ENCODE results near the gene TAOK3.
"Not testable (repeated sequence)": the region's sequence is repeated elsewhere in the genome, so short reads cannot be mapped to it uniquely, and the experiment has no call there.

Gene TAOK3

DNA sequence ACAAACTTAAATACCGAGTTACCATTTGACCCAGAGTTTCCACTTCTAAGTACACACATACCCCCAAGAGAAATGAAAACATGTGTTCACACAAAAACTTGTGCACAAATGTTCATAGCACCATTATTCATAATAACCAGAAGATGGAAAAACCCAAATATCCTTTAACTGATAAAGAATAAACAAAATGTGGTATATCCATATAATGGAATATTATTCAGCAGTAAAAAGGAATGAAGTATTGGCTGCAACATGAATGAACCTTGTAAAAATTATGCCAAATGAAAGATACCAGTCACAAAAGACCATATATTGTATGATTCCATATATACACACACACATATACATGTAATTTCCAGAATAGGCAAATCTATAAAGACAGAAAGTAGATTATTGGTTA lies 116.4 kb downstream of the TAOK3 start:
- TF ChIP-seq, protein P1, sequence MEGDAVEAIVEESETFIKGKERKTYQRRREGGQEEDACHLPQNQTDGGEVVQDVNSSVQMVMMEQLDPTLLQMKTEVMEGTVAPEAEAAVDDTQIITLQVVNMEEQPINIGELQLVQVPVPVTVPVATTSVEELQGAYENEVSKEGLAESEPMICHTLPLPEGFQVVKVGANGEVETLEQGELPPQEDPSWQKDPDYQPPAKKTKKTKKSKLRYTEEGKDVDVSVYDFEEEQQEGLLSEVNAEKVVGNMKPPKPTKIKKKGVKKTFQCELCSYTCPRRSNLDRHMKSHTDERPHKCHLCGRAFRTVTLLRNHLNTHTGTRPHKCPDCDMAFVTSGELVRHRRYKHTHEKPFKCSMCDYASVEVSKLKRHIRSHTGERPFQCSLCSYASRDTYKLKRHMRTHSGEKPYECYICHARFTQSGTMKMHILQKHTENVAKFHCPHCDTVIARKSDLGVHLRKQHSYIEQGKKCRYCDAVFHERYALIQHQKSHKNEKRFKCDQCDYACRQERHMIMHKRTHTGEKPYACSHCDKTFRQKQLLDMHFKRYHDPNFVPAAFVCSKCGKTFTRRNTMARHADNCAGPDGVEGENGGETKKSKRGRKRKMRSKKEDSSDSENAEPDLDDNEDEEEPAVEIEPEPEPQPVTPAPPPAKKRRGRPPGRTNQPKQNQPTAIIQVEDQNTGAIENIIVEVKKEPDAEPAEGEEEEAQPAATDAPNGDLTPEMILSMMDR (IDR thresholded peaks at IDR 0.05; ENCODE audit: low read depth, low read length, poor library complexity, severe bottlenecking) = no peak
- TF ChIP-seq EZH2phosphoT487 (IDR thresholded peaks at IDR 0.05; ENCODE audit: borderline replicate concordance, low read length) = no peak
- Histone ChIP-seq H3K9me3 (ENCODE audit: control insufficient read depth, insufficient read depth, low read length) (no peaks in the 10 kb centered on the region), H3K27ac (ENCODE audit: low read depth, low read length) (no peak overlapping the region), H3K9me2 (replicated peaks; ENCODE audit: control insufficient read depth, low read length) (no peaks in the 10 kb centered on the region), H3K4me1 (ENCODE audit: control insufficient read depth, low read length) (no peaks in the 10 kb centered on the region), H3K79me2 (ENCODE audit: control insufficient read depth, low read length) (peaks cover 8% of the 10 kb centered on the region; the same call in 1 of the 2 replicates), H3F3A (ENCODE audit: control insufficient read depth, insufficient read depth) (no peaks in the 10 kb centered on the region), H3K4me2 (ENCODE audit: low read length) (no peak overlapping the region), H3K36me3 (ENCODE audit: control insufficient read depth, low read length) (peaks cover 21% of the 10 kb centered on the region), H4K20me1 (ENCODE audit: control insufficient read depth, insufficient read depth, low read depth, low read length) (no peaks in the 10 kb centered on the region), H3K4me3 (ENCODE audit: low read length) (no peak overlapping the region), H3K27me3 (ENCODE audit: control insufficient read depth, low read length) (no peaks in the 10 kb centered on the region)

DNA sequence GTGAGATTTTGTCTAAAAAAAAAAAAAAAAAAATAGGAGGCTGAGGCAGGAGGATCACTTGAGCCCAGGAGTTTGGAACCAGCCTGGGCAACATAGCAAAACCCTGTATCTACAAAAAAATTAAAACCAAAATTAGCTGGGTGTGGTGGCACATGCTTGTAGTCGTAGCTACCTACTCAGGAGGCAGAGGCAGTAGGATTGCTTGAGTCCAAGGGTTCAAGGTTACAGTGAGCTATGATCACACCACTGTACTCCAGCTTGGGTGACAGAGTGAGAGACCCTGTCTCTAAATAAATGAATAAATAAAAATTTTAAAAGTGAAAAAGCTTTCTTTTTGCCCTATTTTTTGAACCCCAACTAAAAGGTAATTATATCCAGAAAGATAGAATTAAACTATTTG lies 123.2 kb downstream of the TAOK3 start:
- TF ChIP-seq, protein P1 (IDR thresholded peaks at IDR 0.05; ENCODE audit: low read depth, low read length, poor library complexity, severe bottlenecking) = no peak
- no peak for TF ChIP-seq EZH2phosphoT487 (IDR thresholded peaks at IDR 0.05; ENCODE audit: borderline replicate concordance, low read length)
- H3K27me3 ChIP-seq (ENCODE audit: control insufficient read depth, low read length) = no peaks in the 10 kb centered on the region
- H4K20me1 ChIP-seq (ENCODE audit: control insufficient read depth, insufficient read depth, low read depth, low read length) = no peaks in the 10 kb centered on the region
- no peaks in the 10 kb centered on the region for H3K4me1 ChIP-seq (ENCODE audit: control insufficient read depth, low read length)
- H3F3A ChIP-seq (ENCODE audit: control insufficient read depth, insufficient read depth) = no peaks in the 10 kb centered on the region
- H3K27ac ChIP-seq (ENCODE audit: low read depth, low read length) = no peak overlapping the region
- H3K9me3 ChIP-seq (ENCODE audit: control insufficient read depth, insufficient read depth, low read length) = no peaks in the 10 kb centered on the region
- H3K36me3 ChIP-seq (ENCODE audit: control insufficient read depth, low read length) = peaks cover 7% of the 10 kb centered on the region
- H3K4me2 ChIP-seq (ENCODE audit: low read length) = no peak overlapping the region
- H3K79me2 ChIP-seq (ENCODE audit: control insufficient read depth, low read length) = no peaks in the 10 kb centered on the region
- no peak overlapping the region for H3K4me3 ChIP-seq (ENCODE audit: low read length)
- no peaks in the 10 kb centered on the region for H3K9me2 ChIP-seq (replicated peaks; ENCODE audit: control insufficient read depth, low read length)

DNA sequence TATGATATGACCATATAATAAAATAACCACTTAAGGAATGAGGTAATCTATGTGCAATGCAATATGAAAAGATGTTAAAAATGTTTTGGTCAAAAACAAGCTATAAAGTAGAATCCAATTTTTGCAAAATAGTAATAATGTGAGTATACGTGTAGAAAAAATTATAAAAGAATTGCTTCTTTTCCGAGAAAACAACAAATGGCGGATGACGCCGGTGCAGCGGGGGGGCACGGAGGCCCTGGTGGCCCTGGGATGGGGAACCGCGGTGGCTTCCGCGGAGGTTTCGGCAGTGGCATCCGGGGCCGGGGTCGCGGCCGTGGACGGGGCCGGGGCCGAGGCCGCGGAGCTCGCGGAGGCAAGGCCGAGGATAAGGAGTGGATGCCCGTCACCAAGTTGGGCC lies 126.8 kb downstream of the TAOK3 start:
- H3K9me3 ChIP-seq (ENCODE audit: control insufficient read depth, insufficient read depth, low read length); H3K27me3 ChIP-seq (ENCODE audit: control insufficient read depth, low read length); H3K4me3 ChIP-seq (ENCODE audit: low read length); H3K36me3 ChIP-seq (ENCODE audit: control insufficient read depth, low read length); H3K9me2 ChIP-seq (replicated peaks; ENCODE audit: control insufficient read depth, low read length); H3K79me2 ChIP-seq (ENCODE audit: control insufficient read depth, low read length); H3F3A ChIP-seq (ENCODE audit: control insufficient read depth, insufficient read depth); H3K4me1 ChIP-seq (ENCODE audit: control insufficient read depth, low read length); H3K4me2 ChIP-seq (ENCODE audit: low read length); H3K27ac ChIP-seq (ENCODE audit: low read depth, low read length); H4K20me1 ChIP-seq (ENCODE audit: control insufficient read depth, insufficient read depth, low read depth, low read length): not testable (repeated sequence)

DNA sequence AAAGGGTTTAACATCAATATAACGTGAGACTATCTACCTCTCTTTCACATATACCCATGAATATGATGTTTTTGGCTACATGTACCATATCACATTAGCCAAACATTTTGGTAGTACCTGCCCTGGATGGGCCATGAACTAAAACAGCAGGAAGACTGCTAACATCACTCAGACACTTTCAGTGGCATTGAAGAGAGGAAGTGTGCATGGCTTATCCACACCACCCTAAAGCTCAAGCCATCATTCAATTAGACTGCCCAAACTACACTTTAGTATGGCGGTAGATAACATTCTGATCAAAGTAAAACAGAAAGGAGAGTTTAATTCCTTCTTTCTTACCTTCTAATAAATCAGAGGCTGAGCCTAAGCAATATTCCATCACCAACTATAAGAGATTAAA lies 133.8 kb downstream of the TAOK3 start:
- no peaks in the 10 kb centered on the region for H3K9me3 ChIP-seq (ENCODE audit: control insufficient read depth, insufficient read depth, low read length)
- no peaks in the 10 kb centered on the region for H3K27me3 ChIP-seq (ENCODE audit: control insufficient read depth, low read length)
- no peak overlapping the region for H3K4me2 ChIP-seq (ENCODE audit: low read length)
- H3K79me2 ChIP-seq (ENCODE audit: control insufficient read depth, low read length) = no peaks in the 10 kb centered on the region
- no peak for TF ChIP-seq EZH2phosphoT487 (IDR thresholded peaks at IDR 0.05; ENCODE audit: borderline replicate concordance, low read length)
- TF ChIP-seq, protein P1 (IDR thresholded peaks at IDR 0.05; ENCODE audit: low read depth, low read length, poor library complexity, severe bottlenecking) = no peak
- H3F3A ChIP-seq (ENCODE audit: control insufficient read depth, insufficient read depth) = peaks cover 2% of the 10 kb centered on the region; the same call in 1 of the 2 replicates
- H3K9me2 ChIP-seq (replicated peaks; ENCODE audit: control insufficient read depth, low read length) = no peaks in the 10 kb centered on the region
- H3K27ac ChIP-seq (ENCODE audit: low read depth, low read length) = no peak overlapping the region
- no peaks in the 10 kb centered on the region for H4K20me1 ChIP-seq (ENCODE audit: control insufficient read depth, insufficient read depth, low read depth, low read length)
- H3K4me1 ChIP-seq (ENCODE audit: control insufficient read depth, low read length) = peaks cover 25% of the 10 kb centered on the region
- H3K4me3 ChIP-seq (ENCODE audit: low read length) = no peak overlapping the region
- peaks cover 39% of the 10 kb centered on the region for H3K36me3 ChIP-seq (ENCODE audit: control insufficient read depth, low read length)

Measured in DOHH2 (cell line).